Vagina (tissue), 2 donors: ENCODE measurements around the gene ST6GAL1.

Experiments used
- POLR2AphosphoS5 ChIP-seq, 2 donors: sonication (generic); formaldehyde crosslinking; IDR thresholded peaks; one replicate each; pipeline ENCODE4 v1.9.0; 2017; ENCODE audit warnings: antibody characterized with exemption in 2 of 2, mild to moderate bottlenecking in 2 of 2, low read depth in 1 of 2; ENCODE audit not compliant: insufficient read depth in 1 of 2
- TF ChIP-seq, protein P1 (sequence below), 3 experiments: fragments of 450-650 bp in 2 of 3; fragments of 200-600 bp in 1 of 3; sonication (generic) in 1 of 3; IDR thresholded peaks; one replicate each; pipeline ENCODE4 v1.5.1; 2017 to 2019; ENCODE audit warnings: antibody characterized with exemption in 3 of 3, mild to moderate bottlenecking in 2 of 3, moderate library complexity in 2 of 3

DNA sequence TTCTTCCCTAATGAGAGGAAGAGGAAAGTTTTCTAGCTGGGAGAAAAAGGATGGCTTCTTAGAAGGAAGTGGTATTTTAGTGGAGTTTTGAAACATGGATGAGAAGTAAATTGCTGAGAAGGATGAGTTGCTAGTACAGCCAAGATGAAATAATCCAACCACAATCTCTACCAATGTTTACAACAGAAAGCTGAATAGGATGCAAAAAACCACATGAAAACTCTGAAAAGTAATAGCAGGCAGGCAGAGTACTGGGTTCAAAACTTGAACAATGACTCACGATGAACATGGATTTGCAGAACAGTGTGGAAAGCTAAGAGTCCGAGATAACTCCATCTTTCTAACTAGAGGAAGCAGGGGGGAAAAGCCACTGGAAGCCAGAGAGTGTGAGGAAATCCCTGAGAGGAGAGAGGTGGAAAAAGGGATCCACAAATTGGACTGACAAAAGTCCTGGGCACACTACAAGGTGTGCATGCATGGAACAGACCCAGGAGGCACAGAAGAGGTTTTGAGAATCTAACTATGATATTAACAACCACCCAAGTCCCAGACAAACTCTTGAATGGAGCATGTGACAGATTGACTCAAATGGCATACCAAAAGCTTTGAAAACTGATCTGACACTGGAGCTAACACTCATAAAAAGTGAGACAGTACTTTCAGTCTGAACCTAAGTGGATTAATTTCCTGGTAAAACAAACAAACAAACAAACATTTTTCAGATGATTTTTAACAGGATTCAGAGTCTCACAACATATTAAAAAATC lies 76.7 kb downstream of the ST6GAL1 start:
- TF ChIP-seq, protein P1, sequence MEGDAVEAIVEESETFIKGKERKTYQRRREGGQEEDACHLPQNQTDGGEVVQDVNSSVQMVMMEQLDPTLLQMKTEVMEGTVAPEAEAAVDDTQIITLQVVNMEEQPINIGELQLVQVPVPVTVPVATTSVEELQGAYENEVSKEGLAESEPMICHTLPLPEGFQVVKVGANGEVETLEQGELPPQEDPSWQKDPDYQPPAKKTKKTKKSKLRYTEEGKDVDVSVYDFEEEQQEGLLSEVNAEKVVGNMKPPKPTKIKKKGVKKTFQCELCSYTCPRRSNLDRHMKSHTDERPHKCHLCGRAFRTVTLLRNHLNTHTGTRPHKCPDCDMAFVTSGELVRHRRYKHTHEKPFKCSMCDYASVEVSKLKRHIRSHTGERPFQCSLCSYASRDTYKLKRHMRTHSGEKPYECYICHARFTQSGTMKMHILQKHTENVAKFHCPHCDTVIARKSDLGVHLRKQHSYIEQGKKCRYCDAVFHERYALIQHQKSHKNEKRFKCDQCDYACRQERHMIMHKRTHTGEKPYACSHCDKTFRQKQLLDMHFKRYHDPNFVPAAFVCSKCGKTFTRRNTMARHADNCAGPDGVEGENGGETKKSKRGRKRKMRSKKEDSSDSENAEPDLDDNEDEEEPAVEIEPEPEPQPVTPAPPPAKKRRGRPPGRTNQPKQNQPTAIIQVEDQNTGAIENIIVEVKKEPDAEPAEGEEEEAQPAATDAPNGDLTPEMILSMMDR (IDR thresholded peaks at IDR 0.05), result no peak
- no peak for TF ChIP-seq POLR2AphosphoS5 (IDR thresholded peaks at IDR 0.05; ENCODE audit: insufficient read depth in 1 of 2, low read depth in 1 of 2)
